MM.1S (cell line): Measurements from ENCODE around the gene ZNF775.

Source experiments
- DNase-seq: peaks from one replicate; pipeline ENCODE4 v3.0.0-alpha.2; 2015
- H2AFZ ChIP-seq: fragments of 300-600 bp; sonication (generic); 2 replicates; pipeline ENCODE4 v1.6.0; 2016; ENCODE audit warnings: antibody characterized with exemption, low read length
- H3F3A ChIP-seq: fragments of 300-600 bp; sonication (generic); 2 replicates; pipeline ENCODE4 v1.6.1; 2016; ENCODE audit warnings: mild to moderate bottlenecking, antibody characterized with exemption, low read length, moderate library complexity, mixed read lengths; ENCODE audit not compliant: insufficient read depth
- H3K27ac ChIP-seq: fragments of 300-600 bp; sonication (generic); 2 replicates; pipeline ENCODE4 v1.5.1; 2016; ENCODE audit warnings: mild to moderate bottlenecking, low read length
- H3K27me3 ChIP-seq: fragments of 300-600 bp; sonication (generic); replicated peaks from 2 replicates; pipeline ENCODE4 v1.6.0; 2016; ENCODE audit warnings: low read length; ENCODE audit not compliant: insufficient read depth
- H3K36me3 ChIP-seq: fragments of 300-600 bp; sonication (generic); replicated peaks from 2 replicates; pipeline ENCODE4 v1.6.1; 2016; ENCODE audit warnings: mild to moderate bottlenecking, low read length, mixed read lengths; ENCODE audit not compliant: insufficient read depth
- H3K4me1 ChIP-seq: fragments of 300-600 bp; sonication (generic); 2 replicates; pipeline ENCODE4 v1.6.1; 2016; ENCODE audit warnings: low read length, mixed read lengths
- H3K4me2 ChIP-seq: fragments of 300-600 bp; sonication (generic); 2 replicates; pipeline ENCODE4 v1.6.0; 2016; ENCODE audit warnings: low read depth, low read length
- H3K4me3 ChIP-seq: fragments of 300-600 bp; sonication (generic); 2 replicates; pipeline ENCODE4 v1.5.1; 2016; ENCODE audit warnings: low read length, mixed read lengths
- H3K79me2 ChIP-seq: fragments of 300-600 bp; sonication (generic); 2 replicates; pipeline ENCODE4 v1.6.1; 2016; ENCODE audit warnings: mixed run types, low read length, mixed read lengths
- H3K9ac ChIP-seq: fragments of 300-600 bp; sonication (generic); 2 replicates; pipeline ENCODE4 v1.6.1; 2016; ENCODE audit warnings: low read length, mixed read lengths
- H3K9me2 ChIP-seq: fragments of 300-600 bp; sonication (generic); replicated peaks from 2 replicates; pipeline ENCODE4 v1.6.1; 2016; ENCODE audit warnings: mild to moderate bottlenecking, low read length, mixed read lengths; ENCODE audit not compliant: insufficient read depth
- H3K9me3 ChIP-seq: fragments of 300-600 bp; sonication (generic); replicated peaks from 2 replicates; pipeline ENCODE4 v1.6.1; 2016; ENCODE audit warnings: mild to moderate bottlenecking, low read length, mixed read lengths; ENCODE audit not compliant: insufficient read depth
- H4K20me1 ChIP-seq: fragments of 300-600 bp; sonication (generic); 2 replicates; pipeline ENCODE4 v1.6.1; 2016; ENCODE audit warnings: mild to moderate bottlenecking, low read length, moderate library complexity, mixed read lengths; ENCODE audit not compliant: insufficient read depth
- EZH2 ChIP-seq: fragments of 300-600 bp; sonication (generic); optimal IDR thresholded peaks from 2 replicates; pipeline ENCODE3; 2017; ENCODE audit warnings: low read depth, mild to moderate bottlenecking, antibody characterized with exemption, low read length, mixed read lengths
- EZH2phosphoT487 ChIP-seq: fragments of 300-600 bp; sonication (generic); IDR thresholded peaks from 2 replicates; pipeline ENCODE4 v1.6.1; 2018; ENCODE audit warnings: antibody characterized with exemption, low read length
- TF ChIP-seq, protein P1 (sequence below): fragments of 300-600 bp; sonication (generic); IDR thresholded peaks from 2 replicates; pipeline ENCODE4 v1.5.1; 2016; ENCODE audit warnings: antibody characterized with exemption, low read length, mixed read lengths

ZNF775 gene

DNA sequence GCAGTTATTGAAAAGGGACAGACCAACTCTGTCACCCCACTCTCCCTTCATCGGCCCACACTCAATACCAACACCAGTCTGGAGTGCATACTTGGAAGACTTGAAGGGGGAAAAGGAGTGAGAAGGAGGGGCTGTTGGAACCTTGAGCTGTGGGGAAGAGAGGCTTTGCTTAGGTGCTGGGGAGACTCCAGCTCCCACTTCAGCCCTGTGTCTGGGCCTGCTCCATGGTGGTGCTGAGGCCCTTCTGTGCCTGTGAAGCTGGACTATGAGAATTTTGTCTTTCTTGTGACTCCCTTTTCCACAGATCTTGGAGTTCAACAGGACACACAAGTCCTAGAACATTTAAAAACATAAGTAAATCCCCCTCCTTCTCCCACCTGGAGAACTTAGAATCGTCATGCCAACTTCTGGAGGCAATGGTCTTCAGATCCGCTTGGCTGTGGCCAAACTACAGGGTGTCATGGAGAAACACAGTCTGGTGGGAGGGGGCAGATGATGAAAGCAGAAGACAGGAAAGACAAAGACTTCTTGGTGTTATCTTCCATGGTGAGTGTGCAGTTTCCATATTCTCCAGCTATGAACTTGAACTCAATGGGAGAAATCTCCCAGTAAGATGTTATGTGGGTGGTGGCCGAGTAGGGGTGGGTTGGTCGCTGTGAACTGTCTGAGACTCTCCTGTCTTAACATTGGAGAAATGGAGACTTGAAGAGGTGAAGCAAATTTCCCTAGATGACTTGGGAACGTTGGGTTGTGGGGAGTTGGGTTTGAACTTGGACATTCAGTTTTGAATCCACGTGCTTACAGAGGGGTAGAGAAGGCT is 52.9 kb downstream of the ZNF775 start:
- Histone ChIP-seq H3K27me3 (no peaks in the 10 kb centered on the region), H4K20me1 (no peaks in the 10 kb centered on the region), H2AFZ (0 out of 2 replicates have a peak overlapping the region, but pooled peaks have one; percentile 8), H3F3A (peaks cover 43% of the 10 kb centered on the region), H3K9me2 (no peaks in the 10 kb centered on the region), H3K4me1 (peaks cover 59% of the 10 kb centered on the region), H3K36me3 (no peaks in the 10 kb centered on the region), H3K27ac (peak overlapping the region; percentile 90; the same call in 1 of the 2 replicates), H3K4me2 (peak overlapping the region; percentile 90), H3K4me3 (no peak overlapping the region), H3K79me2 (peaks cover 25% of the 10 kb centered on the region), H3K9me3 (no peaks in the 10 kb centered on the region), H3K9ac (no peak overlapping the region)
- no peak for DNase-seq
- TF ChIP-seq, protein P1, sequence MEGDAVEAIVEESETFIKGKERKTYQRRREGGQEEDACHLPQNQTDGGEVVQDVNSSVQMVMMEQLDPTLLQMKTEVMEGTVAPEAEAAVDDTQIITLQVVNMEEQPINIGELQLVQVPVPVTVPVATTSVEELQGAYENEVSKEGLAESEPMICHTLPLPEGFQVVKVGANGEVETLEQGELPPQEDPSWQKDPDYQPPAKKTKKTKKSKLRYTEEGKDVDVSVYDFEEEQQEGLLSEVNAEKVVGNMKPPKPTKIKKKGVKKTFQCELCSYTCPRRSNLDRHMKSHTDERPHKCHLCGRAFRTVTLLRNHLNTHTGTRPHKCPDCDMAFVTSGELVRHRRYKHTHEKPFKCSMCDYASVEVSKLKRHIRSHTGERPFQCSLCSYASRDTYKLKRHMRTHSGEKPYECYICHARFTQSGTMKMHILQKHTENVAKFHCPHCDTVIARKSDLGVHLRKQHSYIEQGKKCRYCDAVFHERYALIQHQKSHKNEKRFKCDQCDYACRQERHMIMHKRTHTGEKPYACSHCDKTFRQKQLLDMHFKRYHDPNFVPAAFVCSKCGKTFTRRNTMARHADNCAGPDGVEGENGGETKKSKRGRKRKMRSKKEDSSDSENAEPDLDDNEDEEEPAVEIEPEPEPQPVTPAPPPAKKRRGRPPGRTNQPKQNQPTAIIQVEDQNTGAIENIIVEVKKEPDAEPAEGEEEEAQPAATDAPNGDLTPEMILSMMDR = no peak
- TF ChIP-seq EZH2 = no peak

DNA sequence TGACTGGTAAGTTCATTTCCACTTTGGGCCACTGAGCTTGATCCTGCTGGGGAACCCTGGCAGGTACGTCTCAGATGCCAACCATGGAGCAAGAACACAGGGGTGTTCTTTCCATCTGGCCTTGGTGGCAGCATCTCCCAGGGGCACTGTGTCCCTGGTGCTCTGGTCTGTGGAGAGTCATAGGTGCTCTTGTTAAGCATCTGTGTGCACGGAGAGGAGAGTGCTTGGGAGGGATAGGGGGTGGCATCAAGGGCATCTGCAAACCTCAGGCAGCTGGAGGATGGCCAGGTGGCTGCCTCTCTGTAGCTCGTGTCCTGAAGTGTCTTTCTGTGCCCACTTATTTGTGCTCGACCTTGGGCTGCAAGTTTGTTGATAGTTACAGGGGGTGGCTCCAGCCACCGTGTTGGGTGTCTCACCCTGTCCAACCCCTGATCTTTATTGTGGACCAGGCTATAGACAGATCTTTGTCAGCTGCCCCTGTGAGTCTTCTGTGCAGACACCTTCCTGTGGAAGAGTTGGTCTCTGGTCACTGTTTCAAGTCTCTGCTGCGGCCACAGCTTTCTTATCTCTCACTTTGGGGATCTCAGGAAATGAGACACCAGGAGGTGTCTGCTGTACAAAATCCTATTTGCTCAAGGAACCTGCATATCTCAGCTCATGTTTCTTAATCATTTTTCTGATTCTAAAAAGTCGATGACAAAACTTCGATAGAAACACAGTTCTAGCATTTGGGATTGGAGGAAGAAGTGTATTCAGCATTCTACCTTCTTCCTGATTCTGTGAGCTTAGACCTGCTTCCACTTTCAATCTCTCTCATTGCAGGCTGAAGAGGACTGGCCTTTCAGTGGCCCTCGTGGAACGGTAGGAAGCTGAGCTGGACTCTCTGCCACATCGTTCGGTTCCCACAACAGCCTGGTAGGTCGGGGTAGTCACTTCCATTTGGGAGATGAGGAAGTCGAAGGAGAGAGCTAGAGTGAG is 54.1 kb downstream of the ZNF775 start:
- peak overlapping the region; percentile 59 for H3K9ac ChIP-seq
- DNase-seq = peak; percentile 68
- no peaks in the 10 kb centered on the region for H3K9me3 ChIP-seq
- H2AFZ ChIP-seq = peak overlapping the region; percentile 26
- H3K27ac ChIP-seq = peak overlapping the region; percentile 90
- H3K36me3 ChIP-seq = no peaks in the 10 kb centered on the region
- no peaks in the 10 kb centered on the region for H3K9me2 ChIP-seq
- H3F3A ChIP-seq = peaks cover 43% of the 10 kb centered on the region
- TF ChIP-seq EZH2 = no peak
- TF ChIP-seq, protein P1 = no peak
- peak overlapping the region; percentile 66 for H3K4me3 ChIP-seq
- no peaks in the 10 kb centered on the region for H4K20me1 ChIP-seq
- H3K27me3 ChIP-seq = no peaks in the 10 kb centered on the region
- peak overlapping the region; percentile 90 for H3K4me2 ChIP-seq
- H3K4me1 ChIP-seq = peaks cover 59% of the 10 kb centered on the region
- H3K79me2 ChIP-seq = peaks cover 35% of the 10 kb centered on the region

DNA sequence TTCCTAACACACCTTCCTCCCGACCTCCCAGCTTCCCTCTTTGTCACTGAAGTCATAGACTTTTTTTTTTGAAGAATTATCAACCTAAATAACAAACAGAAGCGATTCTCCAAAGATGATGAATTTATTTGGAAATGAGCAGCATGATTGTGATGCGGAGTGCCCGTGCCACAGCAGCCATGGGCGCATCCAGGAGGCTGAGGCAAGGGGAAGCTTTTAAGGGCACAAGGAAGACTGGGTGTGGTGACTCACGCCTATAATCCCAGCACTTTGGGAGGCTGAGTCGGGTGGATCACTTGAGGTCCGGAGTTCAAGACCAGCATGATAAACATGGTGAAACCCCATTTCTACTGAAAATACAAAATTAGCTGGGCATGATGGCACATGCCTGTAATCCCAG is 55.1 kb downstream of the ZNF775 start:
- H3F3A ChIP-seq = peaks cover 43% of the 10 kb centered on the region
- DNase-seq = no peak
- peak overlapping the region; percentile 90; the same call in 1 of the 2 replicates for H3K27ac ChIP-seq
- peak overlapping the region; percentile 66 for H3K4me3 ChIP-seq
- peaks cover 51% of the 10 kb centered on the region for H3K4me1 ChIP-seq
- no peaks in the 10 kb centered on the region for H3K27me3 ChIP-seq
- no peaks in the 10 kb centered on the region for H3K36me3 ChIP-seq
- no peaks in the 10 kb centered on the region for H3K9me3 ChIP-seq
- TF ChIP-seq EZH2 (no peak), EZH2phosphoT487 (no peak)
- TF ChIP-seq, protein P1 = no peak
- H3K79me2 ChIP-seq = peaks cover 45% of the 10 kb centered on the region
- peak overlapping the region; percentile 90 for H3K4me2 ChIP-seq
- H3K9ac ChIP-seq = peak overlapping the region; percentile 59
- H2AFZ ChIP-seq = no peak overlapping the region
- H4K20me1 ChIP-seq = no peaks in the 10 kb centered on the region
- no peaks in the 10 kb centered on the region for H3K9me2 ChIP-seq
